Stimulated activated CD8-positive, alpha-beta memory T cell treated with anti-CD3 and anti-CD28 coated beads, Interleukin-12 subunit alpha, Interleukin-12 subunit beta, amount 100 ng/mL, for 4 hours (primary cell): ENCODE data around the gene RAB25.
A peak's percentile ranks its signal among the peaks of the same experiment; 100 is the strongest.
"Not testable (repeated sequence)": the region's sequence is repeated elsewhere in the genome, so short reads cannot be mapped to it uniquely, and the experiment has no call there.

Source experiments
- DNase-seq: peaks from one replicate; pipeline ENCODE4 v3.0.0-alpha.2; 2020; ENCODE audit warnings: low read depth

RAB25 gene

DNA sequence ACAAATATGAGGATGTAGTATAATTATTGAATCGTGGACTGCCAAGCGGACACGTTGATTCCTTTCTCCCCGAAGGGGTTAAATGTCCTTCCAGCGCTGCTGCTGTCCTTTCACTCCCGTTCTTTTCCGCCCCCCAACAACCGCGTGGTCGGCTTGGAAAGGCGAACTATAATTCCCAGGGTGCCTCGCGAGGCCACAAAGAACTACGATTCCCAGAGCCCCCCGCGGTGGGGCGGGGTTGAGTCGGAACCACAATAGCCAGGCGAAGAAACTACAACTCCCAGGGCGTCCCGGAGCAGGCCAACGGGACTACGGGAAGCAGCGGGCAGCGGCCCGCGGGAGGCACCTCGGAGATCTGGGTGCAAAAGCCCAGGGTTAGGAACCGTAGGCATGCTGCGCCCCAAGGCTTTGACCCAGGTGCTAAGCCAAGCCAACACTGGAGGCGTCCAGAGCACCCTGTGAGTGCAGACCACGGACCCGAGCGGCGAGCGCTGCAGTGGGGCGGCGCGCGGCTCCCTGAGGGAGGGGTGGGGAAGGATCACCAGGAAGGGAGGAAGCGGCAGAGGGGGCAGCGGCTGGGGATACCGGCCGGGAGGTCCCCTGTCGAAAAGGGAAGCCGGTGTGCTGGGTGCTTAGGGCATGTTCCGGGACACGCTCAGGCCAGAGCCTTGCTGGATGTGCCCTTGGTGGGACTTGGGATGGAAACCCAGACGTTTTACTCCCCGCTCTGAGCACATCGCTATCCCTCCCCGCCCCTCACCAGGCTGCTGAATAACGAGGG lies 6.3 kb upstream of the RAB25 start, which contains the start of gene LAMTOR2:
Gene LAMTOR2 (plus strand): TSS at position 283 of the 781 bp plus-strand sequence. CDS start 108 bp downstream, at position 391.
- DNase-seq = peak; percentile 94

- DNase-seq = no peak
Measured at GRCh38 chr1:156055281-156056048, 5.5 kb upstream of the RAB25 start.

DNA sequence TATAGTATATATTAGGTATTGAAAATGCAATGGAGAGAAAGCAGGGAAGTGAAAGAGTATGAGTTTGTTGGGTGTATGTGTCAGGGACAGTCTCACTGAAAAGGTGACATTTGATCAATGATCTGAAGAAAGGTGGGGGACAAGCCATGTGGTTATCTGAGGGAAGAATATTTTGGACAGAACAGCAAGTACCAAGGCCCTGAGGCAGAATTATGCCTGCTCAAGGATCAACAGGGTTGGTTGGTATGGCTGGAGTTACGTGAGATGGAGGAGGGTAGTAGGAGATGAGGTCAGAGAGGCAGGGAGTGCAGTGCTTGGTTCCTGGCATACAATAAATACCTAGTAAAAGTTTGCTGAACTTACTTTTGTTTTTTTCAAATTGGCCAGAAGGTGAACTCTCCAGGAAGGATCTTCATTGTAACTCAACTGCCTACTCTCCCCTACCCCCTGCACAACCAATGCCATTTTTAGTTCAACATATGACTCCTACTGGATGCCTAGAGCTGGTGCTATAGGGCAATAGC lies 4.6 kb upstream of the RAB25 start:
- DNase-seq = no peak

GRCh38 chr1:156062189-156062588 lies 1.2 kb downstream of the RAB25 start:
- DNase-seq = no peak

DNA sequence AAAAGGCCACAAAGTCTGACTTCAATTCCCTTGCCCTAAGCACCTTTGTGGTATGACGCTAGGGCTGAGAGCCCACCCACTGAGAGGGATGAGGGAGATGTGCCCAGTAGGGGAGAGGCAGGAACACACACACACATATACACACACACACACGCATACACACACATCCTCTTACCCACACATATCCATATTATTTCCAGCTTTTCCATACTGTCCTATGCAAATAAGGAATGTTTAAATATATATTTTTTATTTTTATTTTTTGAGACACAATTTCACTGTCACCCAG lies 3.0 kb downstream of the RAB25 start:
- no peak for DNase-seq

DNA sequence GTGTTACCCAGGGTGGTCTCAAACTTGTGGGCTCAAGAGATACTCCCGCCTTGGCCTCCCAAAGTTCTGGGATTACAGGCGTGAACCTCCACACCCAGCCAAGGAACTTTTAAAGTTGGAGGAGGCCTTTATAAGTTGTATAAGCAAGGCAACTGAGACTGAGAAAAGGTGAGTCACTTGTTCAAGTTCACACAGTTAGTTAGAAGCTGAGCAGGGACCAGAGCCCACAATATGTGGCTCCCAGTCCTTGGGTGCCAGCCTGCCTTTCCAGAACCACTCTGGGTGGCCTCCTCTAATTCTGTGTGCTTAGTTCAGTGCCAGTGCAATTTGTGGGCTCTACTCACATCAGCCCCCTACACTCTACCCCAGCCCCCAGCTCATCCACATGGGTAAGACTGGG lies 3.7 kb downstream of the RAB25 start:
- no peak for DNase-seq

- no peak for DNase-seq
Measured at GRCh38 chr1:156065212-156065611, 4.3 kb downstream of the RAB25 start.

DNA sequence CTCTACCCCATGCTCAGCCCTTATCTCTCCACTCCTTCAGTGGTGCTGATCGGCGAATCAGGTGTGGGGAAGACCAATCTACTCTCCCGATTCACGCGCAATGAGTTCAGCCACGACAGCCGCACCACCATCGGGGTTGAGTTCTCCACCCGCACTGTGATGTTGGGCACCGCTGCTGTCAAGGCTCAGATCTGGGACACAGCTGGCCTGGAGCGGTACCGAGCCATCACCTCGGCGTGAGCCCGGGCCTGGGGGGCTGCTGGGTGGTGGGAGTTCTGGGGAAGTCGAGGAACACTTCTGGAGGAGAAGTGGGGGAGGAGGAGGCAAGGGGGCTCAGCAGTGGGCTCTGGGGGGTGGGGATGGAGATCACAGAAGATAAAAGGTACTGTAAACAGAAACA lies 4.9 kb downstream of the RAB25 start:
- DNase-seq = no peak

DNA sequence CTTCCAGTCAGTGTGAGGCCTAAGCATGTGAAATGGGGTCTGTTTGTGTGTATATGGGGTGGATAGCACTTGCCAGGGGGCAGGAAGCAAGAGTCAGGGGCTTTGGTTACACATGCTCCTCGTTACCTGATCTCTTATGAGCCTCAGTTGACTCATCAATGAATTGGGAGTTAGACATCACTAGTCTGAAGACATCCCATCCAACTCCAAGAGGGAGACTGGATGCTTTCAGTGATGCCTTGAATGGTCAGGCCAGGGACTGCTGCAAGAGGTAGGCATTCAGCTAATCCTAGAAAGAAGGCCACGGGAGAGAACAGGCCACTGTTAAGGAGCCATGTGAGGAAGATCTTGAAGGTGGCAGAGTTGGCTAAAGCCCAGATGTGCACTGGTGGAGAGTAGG lies 6.3 kb downstream of the RAB25 start:
- no peak for DNase-seq

DNA sequence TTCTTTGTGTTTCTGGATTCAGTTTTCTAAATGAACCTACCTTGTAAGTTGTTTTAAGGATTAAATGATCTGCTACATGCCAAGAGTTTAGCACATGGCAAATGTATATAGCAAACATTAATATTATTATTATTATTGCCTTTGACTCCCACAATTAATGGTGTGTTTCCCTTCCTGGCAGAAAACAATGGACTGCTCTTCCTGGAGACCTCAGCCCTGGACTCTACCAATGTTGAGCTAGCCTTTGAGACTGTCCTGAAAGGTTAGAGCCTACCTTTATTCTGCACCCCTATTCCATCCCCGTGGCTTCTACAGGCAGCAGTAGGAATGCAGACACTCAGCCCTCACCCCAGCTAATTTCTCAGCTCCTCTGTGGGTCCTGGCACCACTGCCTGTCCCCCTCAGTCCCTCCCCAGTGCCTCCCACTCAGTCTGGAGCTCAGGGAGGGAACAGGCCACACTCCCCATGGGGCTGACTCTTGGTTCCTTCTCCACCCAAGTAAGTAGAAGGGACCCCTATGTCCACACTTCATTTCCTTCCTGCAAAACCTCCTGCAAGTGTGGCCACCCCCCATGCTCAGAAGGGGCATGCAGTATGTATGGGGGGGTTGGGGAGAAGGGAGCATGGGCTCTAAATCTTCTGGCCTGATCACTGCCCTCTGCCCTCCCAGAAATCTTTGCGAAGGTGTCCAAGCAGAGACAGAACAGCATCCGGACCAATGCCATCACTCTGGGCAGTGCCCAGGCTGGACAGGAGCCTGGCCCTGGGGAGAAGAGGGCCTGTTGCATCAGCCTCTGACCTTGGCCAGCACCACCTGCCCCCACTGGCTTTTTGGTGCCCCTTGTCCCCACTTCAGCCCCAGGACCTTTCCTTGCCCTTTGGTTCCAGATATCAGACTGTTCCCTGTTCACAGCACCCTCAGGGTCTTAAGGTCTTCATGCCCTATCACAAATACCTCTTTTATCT lies 8.8 kb downstream of the RAB25 start:
- no peak for DNase-seq

GRCh38 chr1:156070548-156070947 lies 9.6 kb downstream of the RAB25 start:
- no peak for DNase-seq

DNA sequence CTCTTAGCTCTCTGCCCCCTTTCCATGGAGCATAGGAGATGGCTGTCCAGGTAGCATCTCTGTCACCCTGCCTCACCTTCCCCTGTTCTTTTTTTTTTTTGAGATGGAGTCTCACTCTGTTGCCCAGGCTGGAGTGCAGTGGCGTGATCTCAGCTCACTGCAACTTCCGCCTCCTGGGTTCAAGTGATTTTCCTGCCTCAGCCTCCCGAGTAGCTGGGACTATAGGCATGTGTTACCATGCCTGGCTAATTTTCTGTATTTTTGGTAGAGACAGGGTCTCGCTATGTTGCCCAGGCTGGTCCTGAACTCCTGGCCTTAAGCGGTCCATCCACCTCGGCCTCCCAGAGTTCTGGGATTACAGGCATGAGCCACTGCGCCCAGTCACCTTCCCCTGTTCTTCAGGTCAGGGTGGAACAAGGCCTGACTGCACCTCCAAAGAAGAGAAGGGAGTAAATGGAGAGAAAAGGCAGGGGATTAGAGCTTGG lies 10.4 kb downstream of the RAB25 start:
- DNase-seq = not testable (repeated sequence)

DNA sequence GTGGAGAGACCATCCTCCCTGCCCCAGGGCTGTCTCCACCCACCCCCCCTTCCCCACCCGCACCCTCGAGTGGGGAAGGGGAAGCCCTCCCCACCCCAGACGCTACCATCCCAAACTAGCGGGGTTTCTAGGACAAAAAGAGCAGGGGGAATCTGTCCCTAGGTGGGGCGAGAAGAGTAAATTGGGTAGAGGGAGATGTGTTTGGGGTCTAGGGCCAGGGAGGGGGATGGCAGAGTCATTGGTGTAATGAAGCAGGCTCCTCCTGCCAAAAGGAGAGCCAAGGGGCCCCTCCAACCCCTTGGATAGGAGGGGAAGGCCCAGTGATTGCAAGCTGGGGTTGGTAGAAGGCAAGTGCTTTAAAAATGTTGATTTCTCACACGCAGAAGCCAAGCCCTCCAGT lies 11.3 kb downstream of the RAB25 start:
- no peak for DNase-seq

DNA sequence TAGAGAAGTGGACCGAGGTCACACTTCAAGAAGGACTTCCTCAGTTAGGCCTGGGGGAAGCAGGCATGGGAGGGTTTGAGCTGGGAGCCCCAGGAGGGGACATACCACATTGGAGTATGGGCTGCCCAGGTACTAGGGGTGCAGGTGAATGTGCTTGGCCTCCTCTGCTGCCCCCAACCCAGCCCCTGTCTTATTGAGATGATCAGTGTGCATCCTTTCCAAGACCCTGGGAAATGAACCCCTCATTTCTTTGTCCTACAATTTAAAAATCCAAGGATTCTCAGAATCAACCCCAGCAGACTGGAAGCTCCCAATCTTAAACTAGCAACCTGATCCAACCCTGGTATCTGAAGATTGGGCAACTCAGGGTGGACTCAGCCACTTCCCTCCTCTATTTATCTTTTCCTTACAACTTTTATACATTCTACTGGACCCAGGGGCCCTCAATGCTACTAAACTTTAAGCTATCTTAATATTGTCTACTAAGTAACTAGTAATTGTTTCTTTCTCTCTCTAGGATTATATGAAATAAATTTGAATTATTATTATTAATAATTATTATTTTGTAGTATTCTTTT lies 12.2 kb downstream of the RAB25 start:
- DNase-seq = no peak

- no peak for DNase-seq
Measured at GRCh38 chr1:156073740-156074139, 12.8 kb downstream of the RAB25 start.

- DNase-seq = no peak
Measured at GRCh38 chr1:156074661-156075060, 13.7 kb downstream of the RAB25 start.

DNA sequence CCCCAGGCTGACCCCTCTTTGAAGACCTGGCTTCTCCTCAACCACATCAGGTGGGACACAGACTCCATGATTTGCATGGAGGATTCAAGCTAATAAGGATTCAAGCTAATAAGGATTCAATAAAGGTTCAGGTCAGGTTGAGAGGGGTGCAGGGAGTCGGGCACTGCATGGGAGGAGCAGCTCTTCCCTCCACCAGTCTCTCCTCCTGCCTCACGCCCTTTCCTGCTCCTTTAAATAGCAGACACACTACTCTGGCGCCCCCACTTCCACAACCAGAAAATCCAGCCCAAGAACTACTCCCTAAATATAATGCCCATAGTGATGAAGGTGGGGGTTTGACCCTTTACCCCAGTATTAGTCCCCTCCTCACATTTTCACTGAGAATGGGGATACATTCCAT lies 14.2 kb downstream of the RAB25 start:
- no peak for DNase-seq

DNA sequence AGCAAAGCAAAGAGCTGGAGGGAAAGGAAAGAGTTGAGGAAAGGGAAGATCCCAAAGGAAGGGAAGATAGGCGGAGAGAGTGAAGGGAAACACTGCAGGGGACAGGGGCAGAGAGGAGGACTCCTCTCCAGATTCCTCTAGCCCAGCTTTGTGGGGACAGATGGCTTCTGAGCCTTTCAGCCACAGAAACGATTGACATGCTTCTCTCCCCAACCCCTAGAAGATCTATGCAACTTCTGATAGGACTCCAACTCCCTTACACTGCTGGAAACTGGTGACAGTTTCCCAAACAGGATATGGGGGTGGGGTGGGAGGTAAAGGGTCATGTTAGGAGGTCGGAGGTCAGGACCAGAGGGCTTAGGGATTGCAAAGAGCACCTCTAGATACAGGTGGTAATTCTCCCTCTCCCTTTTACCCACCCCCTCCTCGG lies 14.8 kb downstream of the RAB25 start:
- DNase-seq = no peak

GRCh38 chr1:156076609-156077429 lies 15.9 kb downstream of the RAB25 start:
- DNase-seq = no peak

DNA sequence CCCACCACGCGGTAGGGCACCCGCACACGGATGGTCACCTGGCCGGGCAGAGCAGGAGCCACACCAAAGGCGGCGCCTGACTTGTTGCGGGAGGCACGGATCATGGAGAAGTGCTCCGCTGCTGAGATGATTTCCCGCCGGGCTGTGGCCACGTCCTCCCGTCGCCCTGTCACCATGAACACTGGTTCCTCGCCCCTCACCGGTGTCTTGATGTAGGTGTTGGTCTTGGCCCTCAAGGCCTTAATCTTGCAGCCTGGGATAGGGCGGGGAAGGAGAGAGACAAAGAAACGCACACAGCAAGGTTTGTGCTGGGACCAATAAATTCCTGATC lies 16.4 kb downstream of the RAB25 start:
- DNase-seq = no peak

GRCh38 chr1:156078728-156079127 lies 17.8 kb downstream of the RAB25 start:
- no peak for DNase-seq
